HEK293T (cell line): ENCODE data around the gene SIK2.

ENCODE experiments used
- FOXA1 ChIP-seq: fragments of 450-650 bp; IDR thresholded peaks from 2 replicates; pipeline ENCODE4 v1.6.1; 2016; ENCODE audit warnings: mild to moderate bottlenecking
- TARDBP ChIP-seq: fragments of 450-650 bp; IDR thresholded peaks from 2 replicates; pipeline ENCODE4 v1.6.1; 2016

DNA sequence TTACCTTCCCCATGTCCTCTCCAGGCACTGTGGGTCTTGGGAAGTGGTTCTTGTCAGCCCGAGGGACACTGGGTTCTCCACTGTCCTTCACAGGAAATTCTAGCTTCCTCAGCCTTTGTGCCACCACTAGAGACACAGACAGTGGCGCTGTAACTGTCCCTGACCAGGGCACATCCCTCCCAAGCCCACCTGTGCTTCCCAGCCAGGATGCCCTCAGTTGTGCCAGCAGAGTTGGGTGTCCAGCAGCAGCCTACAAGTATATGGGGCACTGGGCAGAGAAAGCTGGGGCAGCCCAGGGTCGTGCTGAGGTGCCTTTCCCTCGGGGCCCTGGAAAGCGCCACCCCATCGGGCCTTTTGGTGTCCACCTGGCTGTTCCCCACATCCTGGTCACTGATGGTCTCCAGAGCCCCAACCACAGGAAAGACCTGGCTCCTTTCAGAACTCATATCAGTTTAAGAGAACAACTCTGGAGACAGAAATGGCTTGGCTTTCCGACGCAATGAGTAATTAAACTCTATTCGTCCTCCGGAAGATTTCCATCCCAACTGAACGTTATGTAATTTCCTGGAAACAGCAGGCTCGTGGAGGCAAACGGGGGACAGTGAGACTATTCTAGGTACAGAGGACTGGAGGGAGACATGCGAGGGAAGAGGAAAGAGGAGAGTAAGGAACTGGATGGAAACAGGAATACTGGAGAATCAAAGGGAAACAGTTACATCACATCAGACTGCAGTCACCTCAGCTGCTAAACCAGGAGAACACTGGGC, 135.4 kb downstream of the SIK2 start:
- TF ChIP-seq FOXA1 (no peak), TARDBP (no peak)
